Measurements from ENCODE around the gene LUC7L.
"Not testable (repeated sequence)": the region's sequence is repeated elsewhere in the genome, so short reads cannot be mapped to it uniquely, and the experiment has no call there.

Gene LUC7L

DNA sequence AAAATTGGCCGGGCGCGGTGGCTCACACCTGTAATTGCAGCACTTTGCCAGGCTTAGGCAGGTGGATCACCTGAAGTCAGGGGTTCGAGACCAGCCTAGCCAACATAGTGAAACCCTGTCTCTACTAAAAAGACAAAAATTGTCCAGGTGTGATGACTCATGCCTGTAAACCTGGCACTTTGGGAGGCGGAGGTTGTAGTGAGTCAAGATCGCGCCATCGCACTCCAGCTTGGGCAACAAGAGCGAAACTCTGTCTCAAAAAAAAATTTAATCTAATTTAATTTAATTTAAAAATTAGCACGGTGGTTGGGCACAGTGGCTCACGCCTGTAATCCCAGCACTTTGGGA, 50.6 kb downstream of the LUC7L start:
- no peak for DNase-seq

DNA sequence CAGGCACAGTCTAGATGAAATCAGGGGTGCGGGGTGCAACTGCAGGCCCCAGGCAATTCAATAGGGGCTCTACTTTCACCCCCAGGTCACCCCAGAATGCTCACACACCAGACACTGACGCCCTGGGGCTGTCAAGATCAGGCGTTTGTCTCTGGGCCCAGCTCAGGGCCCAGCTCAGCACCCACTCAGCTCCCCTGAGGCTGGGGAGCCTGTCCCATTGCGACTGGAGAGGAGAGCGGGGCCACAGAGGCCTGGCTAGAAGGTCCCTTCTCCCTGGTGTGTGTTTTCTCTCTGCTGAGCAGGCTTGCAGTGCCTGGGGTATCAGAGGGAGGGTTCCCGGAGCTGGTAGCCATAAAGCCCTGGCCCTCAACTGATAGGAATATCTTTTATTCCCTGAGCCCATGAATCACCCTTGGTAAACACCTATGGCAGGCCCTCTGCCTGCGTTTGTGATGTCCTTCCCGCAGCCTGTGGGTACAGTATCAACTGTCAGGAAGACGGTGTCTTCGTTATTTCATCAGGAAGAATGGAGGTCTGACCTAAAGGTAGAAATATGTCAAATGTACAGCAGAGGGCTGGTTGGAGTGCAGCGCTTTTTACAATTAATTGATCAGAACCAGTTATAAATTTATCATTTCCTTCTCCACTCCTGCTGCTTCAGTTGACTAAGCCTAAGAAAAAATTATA, 51.1 kb downstream of the LUC7L start:
- DNase-seq, result peak; percentile 83

- peak; percentile 64 for DNase-seq
These were observed 51.8 kb downstream of the LUC7L start for GRCh38 chr16:177394-177822.

DNA sequence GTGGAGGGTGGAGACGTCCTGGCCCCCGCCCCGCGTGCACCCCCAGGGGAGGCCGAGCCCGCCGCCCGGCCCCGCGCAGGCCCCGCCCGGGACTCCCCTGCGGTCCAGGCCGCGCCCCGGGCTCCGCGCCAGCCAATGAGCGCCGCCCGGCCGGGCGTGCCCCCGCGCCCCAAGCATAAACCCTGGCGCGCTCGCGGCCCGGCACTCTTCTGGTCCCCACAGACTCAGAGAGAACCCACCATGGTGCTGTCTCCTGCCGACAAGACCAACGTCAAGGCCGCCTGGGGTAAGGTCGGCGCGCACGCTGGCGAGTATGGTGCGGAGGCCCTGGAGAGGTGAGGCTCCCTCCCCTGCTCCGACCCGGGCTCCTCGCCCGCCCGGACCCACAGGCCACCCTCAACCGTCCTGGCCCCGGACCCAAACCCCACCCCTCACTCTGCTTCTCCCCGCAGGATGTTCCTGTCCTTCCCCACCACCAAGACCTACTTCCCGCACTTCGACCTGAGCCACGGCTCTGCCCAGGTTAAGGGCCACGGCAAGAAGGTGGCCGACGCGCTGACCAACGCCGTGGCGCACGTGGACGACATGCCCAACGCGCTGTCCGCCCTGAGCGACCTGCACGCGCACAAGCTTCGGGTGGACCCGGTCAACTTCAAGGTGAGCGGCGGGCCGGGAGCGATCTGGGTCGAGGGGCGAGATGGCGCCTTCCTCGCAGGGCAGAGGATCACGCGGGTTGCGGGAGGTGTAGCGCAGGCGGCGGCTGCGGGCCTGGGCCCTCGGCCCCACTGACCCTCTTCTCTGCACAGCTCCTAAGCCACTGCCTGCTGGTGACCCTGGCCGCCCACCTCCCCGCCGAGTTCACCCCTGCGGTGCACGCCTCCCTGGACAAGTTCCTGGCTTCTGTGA, 52.5 kb downstream of the LUC7L start, which contains the start of gene HBA1:
Gene HBA1, plus strand, starts transcription at position 204 of the 906 bp plus-strand sequence. Its CDS starts 37 bp downstream, at position 241.
- DNase-seq, result not testable (repeated sequence)

DNA sequence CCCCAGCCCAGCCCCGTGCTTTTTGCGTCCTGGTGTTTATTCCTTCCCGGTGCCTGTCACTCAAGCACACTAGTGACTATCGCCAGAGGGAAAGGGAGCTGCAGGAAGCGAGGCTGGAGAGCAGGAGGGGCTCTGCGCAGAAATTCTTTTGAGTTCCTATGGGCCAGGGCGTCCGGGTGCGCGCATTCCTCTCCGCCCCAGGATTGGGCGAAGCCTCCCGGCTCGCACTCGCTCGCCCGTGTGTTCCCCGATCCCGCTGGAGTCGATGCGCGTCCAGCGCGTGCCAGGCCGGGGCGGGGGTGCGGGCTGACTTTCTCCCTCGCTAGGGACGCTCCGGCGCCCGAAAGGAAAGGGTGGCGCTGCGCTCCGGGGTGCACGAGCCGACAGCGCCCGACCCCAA, 53.2 kb downstream of the LUC7L start:
- DNase-seq, result not testable (repeated sequence)

DNA sequence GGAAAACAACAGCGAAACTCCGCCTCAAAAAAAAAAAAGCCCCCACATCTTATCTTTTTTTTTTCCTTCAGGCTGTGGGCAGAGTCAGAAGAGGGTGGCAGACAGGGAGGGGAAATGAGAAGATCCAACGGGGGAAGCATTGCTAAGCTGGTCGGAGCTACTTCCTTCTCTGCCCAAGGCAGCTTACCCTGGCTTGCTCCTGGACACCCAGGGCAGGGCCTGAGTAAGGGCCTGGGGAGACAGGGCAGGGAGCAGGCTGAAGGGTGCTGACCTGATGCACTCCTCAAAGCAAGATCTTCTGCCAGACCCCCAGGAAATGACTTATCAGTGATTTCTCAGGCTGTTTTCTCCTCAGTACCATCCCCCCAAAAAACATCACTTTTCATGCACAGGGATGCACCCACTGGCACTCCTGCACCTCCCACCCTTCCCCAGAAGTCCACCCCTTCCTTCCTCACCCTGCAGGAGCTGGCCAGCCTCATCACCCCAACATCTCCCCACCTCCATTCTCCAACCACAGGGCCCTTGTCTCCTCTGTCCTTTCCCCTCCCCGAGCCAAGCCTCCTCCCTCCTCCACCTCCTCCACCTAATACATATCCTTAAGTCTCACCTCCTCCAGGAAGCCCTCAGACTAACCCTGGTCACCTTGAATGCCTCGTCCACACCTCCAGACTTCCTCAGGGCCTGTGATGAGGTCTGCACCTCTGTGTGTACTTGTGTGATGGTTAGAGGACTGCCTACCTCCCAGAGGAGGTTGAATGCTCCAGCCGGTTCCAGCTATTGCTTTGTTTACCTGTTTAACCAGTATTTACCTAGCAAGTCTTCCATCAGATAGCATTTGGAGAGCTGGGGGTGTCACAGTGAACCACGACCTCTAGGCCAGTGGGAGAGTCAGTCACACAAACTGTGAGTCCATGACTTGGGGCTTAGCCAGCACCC, 54.0 kb downstream of the LUC7L start:
- DNase-seq, result peak; percentile 92

DNA sequence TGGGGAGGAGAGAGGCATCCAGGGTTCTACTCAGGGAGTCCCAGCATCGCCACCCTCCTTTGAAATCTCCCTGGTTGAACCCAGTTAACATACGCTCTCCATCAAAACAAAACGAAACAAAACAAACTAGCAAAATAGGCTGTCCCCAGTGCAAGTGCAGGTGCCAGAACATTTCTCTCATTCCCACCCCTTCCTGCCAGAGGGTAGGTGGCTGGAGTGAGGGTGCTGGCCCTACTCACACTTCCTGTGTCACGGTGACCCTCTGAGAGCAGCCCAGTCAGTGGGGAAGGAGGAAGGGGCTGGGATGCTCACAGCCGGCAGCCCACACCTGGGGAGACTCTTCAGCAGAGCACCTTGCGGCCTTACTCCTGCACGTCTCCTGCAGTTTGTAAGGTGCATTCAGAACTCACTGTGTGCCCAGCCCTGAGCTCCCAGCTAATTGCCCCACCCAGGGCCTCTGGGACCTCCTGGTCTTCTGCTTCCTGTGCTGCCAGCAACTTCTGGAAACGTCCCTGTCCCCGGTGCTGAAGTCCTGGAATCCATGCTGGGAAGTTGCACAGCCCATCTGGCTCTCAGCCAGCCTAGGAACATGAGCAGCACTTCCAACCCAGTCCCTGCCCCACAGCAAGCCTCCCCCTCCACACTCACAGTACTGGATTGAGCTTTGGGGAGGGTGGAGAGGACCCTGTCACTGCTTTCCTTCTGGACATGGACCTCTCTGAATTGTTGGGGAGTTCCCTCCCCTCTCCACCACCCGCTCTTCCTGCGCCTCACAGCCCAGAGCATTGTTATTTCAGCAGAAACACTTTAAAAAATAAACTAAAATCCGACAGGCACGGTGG, 55.1 kb downstream of the LUC7L start:
- DNase-seq, result peak; percentile 87

GRCh38 chr16:173211-173854, 55.9 kb downstream of the LUC7L start:
- DNase-seq, result not testable (repeated sequence)

- DNase-seq, result not testable (repeated sequence)
These were observed 56.8 kb downstream of the LUC7L start, which contains the start of gene HBA2 for GRCh38 chr16:172374-172941. HBA2 (plus strand) TSS chr16:172876; CDS start chr16:172913, 37 bp downstream.

DNA sequence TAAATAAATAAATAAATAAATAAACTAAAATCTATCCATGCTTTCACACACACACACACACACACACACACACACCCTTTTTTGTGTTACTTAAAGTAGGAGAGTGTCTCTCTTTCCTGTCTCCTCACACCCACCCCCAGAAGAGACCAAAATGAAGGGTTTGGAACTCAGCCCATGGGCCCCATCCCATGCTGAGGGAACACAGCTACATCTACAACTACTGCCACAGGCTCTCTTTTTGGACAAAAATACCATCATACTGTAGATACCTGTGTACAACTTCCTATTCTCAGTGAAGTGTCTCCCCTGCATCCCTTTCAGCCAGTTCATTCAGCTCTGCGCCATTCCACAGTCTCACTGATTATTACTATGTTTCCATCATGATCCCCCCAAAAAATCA, 58.5 kb downstream of the LUC7L start:
- no peak for DNase-seq

GRCh38 chr16:170088-170507, 59.2 kb downstream of the LUC7L start:
- peak; percentile 59 for DNase-seq

GRCh38 chr16:169014-169413, 60.2 kb downstream of the LUC7L start:
- no peak for DNase-seq

DNA sequence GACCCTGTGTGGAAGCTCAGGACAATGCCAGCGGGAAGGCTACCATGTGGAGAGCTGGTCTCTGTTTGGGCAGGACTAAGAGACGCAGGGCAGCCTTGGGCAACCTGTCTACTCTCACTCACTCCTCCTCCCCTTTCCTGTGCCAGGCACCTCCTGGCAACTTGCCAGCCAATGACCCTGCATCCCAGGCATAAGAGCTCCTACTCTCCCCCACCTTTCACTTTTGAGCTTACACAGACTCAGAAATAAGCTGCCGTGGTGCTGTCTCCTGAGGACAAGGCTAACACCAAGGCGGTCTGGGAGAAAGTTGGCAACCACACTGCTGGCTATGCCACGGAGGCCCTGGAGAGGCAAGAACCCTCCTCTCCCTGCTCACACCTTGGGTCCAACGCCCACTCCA, 60.8 kb downstream of the LUC7L start:
- DNase-seq, result peak; percentile 58

- no peak for DNase-seq
These were observed 62.0 kb downstream of the LUC7L start for GRCh38 chr16:167122-167690.

GRCh38 chr16:166375-167121, 62.7 kb downstream of the LUC7L start:
- DNase-seq, result no peak

- peak; percentile 69 for DNase-seq
These were observed 63.5 kb downstream of the LUC7L start, which contains the start of gene HBM for GRCh38 chr16:165539-166374. HBM (plus strand) TSS chr16:165978; CDS start chr16:165998, 20 bp downstream.

DNA sequence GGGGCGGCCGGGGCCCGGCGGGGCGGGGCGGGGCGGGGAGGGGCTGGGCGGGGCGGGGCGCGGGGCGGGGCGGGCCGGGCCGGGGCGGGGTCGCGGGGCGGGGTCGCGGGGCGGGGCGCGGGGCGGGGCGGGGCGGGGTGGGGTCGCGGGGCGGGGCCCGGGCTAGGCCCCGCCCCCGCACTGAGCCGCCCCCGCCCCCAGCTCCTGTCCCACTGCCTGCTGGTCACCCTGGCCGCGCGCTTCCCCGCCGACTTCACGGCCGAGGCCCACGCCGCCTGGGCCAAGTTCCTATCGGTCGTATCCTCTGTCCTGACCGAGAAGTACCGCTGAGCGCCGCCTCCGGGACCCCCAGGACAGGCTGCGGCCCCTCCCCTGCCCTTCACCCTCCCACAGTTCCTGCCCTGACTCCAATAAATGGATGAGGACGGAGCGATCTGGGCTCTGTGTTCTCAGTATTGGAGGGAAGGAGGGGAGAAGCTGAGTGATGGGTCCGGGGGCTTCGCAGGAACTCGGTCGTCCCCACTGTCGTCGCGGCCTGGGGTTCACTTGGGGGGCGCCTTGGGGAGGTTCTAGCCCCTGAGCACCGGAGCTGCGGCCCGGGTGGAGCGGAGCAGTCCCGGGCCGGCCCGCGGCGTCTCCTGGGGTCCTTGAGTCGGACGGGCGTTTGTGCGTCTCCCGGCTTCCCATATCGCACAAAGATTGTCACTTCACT, 64.3 kb downstream of the LUC7L start:
- no peak for DNase-seq
